Neural cell (in vitro differentiated cells): Measurements from ENCODE around the gene CD84. TPM values are rescaled to one million over a fixed set of nuclear protein-coding genes. Genes with fewer than 3 reads are reported as not detected.

ENCODE experiments used
- H2AFZ ChIP-seq: fragments of 200-600, 300-800 bp; sonication (generic), shearing (Covaris generic); 2 replicates; pipeline ENCODE4 v1.6.0; 2014; ENCODE audit warnings: low read depth, mild to moderate bottlenecking, antibody characterized with exemption, low read length, moderate library complexity
- H3F3A ChIP-seq: fragments of 200-600 bp; shearing (Covaris generic); 2 replicates; pipeline ENCODE4 v1.6.1; 2016; ENCODE audit warnings: mild to moderate bottlenecking, moderate library complexity, mixed read lengths, antibody characterized with exemption, low read length; ENCODE audit not compliant: insufficient read depth, poor library complexity, severe bottlenecking
- H3K27ac ChIP-seq: fragments of 200-600, 300-800 bp; sonication (generic), shearing (Covaris generic); 2 replicates; pipeline ENCODE4 v1.5.1; 2014; ENCODE audit warnings: mild to moderate bottlenecking, low read length, moderate library complexity
- H3K27me3 ChIP-seq: fragments of 300-800, 200-600 bp; sonication (generic), shearing (Covaris generic); 2 replicates; pipeline ENCODE4 v1.6.0; 2014; ENCODE audit warnings: mild to moderate bottlenecking, low read depth, low read length, moderate library complexity; ENCODE audit not compliant: insufficient read depth
- H3K36me3 ChIP-seq: fragments of 300-800, 200-600 bp; sonication (generic), shearing (Covaris generic); 2 replicates; pipeline ENCODE4 v1.5.1; 2014; ENCODE audit warnings: mild to moderate bottlenecking, antibody characterized with exemption, low read length, moderate library complexity; ENCODE audit not compliant: insufficient read depth
- H3K4me2 ChIP-seq: fragments of 300-800, 200-600 bp; sonication (generic), shearing (Covaris generic); 2 replicates; pipeline ENCODE4 v1.6.0; 2014; ENCODE audit warnings: mild to moderate bottlenecking, low read length
- H3K4me3 ChIP-seq: fragments of 300-800, 200-600 bp; sonication (generic), shearing (Covaris generic); 2 replicates; pipeline ENCODE4 v1.5.1; 2014; ENCODE audit warnings: mild to moderate bottlenecking, low read length, moderate library complexity
- H3K79me2 ChIP-seq: fragments of 200-600 bp; shearing (Covaris generic); replicated peaks from 2 replicates; pipeline ENCODE4 v1.6.0; 2014; ENCODE audit warnings: mild to moderate bottlenecking, low read length, moderate library complexity; ENCODE audit not compliant: insufficient read depth
- H3K9ac ChIP-seq: fragments of 300-800, 200-600 bp; sonication (generic), shearing (Covaris generic); 2 replicates; pipeline ENCODE4 v1.6.1; 2016; ENCODE audit warnings: mild to moderate bottlenecking, low read length, mixed read lengths
- H3K9me2 ChIP-seq: fragments of 200-600 bp; shearing (Covaris generic); 2 replicates; pipeline ENCODE4 v1.6.1; 2016; ENCODE audit warnings: mild to moderate bottlenecking, low read length, mixed read lengths; ENCODE audit not compliant: insufficient read depth
- H3K9me3 ChIP-seq: fragments of 200-600, 300-800 bp; sonication (generic), shearing (Covaris generic); 2 replicates; pipeline ENCODE4 v1.6.1; 2016; ENCODE audit warnings: mild to moderate bottlenecking, mixed run types, low read length, moderate library complexity, mixed read lengths
- H4K20me1 ChIP-seq: fragments of 200-600 bp; shearing (Covaris generic); 2 replicates; pipeline ENCODE4 v1.6.1; 2016; ENCODE audit warnings: mild to moderate bottlenecking, mixed run types; ENCODE audit not compliant: insufficient read depth
- EP300 ChIP-seq: fragments of 450-650 bp; conservative IDR thresholded peaks from 2 replicates; pipeline ENCODE4 v1.6.1; 2014; ENCODE audit warnings: antibody characterized with exemption, mild to moderate bottlenecking, moderate library complexity; ENCODE audit not compliant: poor library complexity, severe bottlenecking
- EZH2 ChIP-seq: fragments of 200-600, 300-800 bp; shearing (Covaris generic), sonication (generic); IDR thresholded peaks from 2 replicates; pipeline ENCODE4 v1.6.1; 2014; ENCODE audit warnings: antibody characterized with exemption, low read length, borderline replicate concordance, mild to moderate bottlenecking; ENCODE audit not compliant: insufficient read depth, poor library complexity, severe bottlenecking
- MXI1 ChIP-seq: fragments of 450-650 bp; conservative IDR thresholded peaks from 2 replicates; pipeline ENCODE4 v1.6.1; 2014; ENCODE audit warnings: antibody characterized with exemption, mild to moderate bottlenecking; ENCODE audit not compliant: poor library complexity, severe bottlenecking
- POLR2AphosphoS5 ChIP-seq: IDR thresholded peaks from 2 replicates; pipeline ENCODE4 v1.6.1; 2012
- RAD21 ChIP-seq: fragments of 450-650 bp; conservative IDR thresholded peaks from 2 replicates; pipeline ENCODE4 v1.6.1; 2014; ENCODE audit warnings: antibody characterized with exemption, mild to moderate bottlenecking, moderate library complexity
- REST ChIP-seq: IDR thresholded peaks from 2 replicates; pipeline ENCODE4 v1.6.1; 2012; ENCODE audit warnings: borderline replicate concordance
- SMC3 ChIP-seq: fragments of 450-650 bp; conservative IDR thresholded peaks from 2 replicates; pipeline ENCODE4 v1.6.1; 2014; ENCODE audit warnings: antibody characterized with exemption, mild to moderate bottlenecking, moderate library complexity; ENCODE audit not compliant: poor library complexity
- TAF1 ChIP-seq: IDR thresholded peaks from 2 replicates; pipeline ENCODE4 v1.6.1; 2012; ENCODE audit warnings: low read depth
- polyA plus RNA-seq: library from polyadenylated mRNA; depleted of rRNA; stranded (reverse); fragments of >200 nt; gene quantifications from 2 replicates; pipeline ENCODE4 v1.2.3, GENCODE V29; 2014
- TF ChIP-seq, protein P1 (sequence below): fragments of 450-650 bp; IDR thresholded peaks from 2 replicates; pipeline ENCODE4 v1.5.1; 2014; ENCODE audit warnings: antibody characterized with exemption, mild to moderate bottlenecking, moderate library complexity; ENCODE audit not compliant: poor library complexity, severe bottlenecking

CD84 gene
- polyA plus RNA-seq, 1 donor from 2014 or later = not detected

- Histone ChIP-seq H3F3A (no peaks in the 10 kb centered on the region), H3K9me2 (no peaks in the 10 kb centered on the region), H4K20me1 (no peaks in the 10 kb centered on the region), H3K4me2 (no peak overlapping the region), H3K4me3 (no peak overlapping the region), H3K36me3 (no peaks in the 10 kb centered on the region), H2AFZ (no peak overlapping the region), H3K9ac (no peak overlapping the region), H3K9me3 (no peaks in the 10 kb centered on the region), H3K27ac (no peak overlapping the region), H3K79me2 (no peaks in the 10 kb centered on the region), H3K27me3 (no peaks in the 10 kb centered on the region)
- TF ChIP-seq POLR2AphosphoS5 (no peak), MXI1 (no peak), EZH2 (no peak), RAD21 (no peak), REST (no peak), EP300 (no peak), SMC3 (no peak), TAF1 (no peak)
- TF ChIP-seq, protein P1, sequence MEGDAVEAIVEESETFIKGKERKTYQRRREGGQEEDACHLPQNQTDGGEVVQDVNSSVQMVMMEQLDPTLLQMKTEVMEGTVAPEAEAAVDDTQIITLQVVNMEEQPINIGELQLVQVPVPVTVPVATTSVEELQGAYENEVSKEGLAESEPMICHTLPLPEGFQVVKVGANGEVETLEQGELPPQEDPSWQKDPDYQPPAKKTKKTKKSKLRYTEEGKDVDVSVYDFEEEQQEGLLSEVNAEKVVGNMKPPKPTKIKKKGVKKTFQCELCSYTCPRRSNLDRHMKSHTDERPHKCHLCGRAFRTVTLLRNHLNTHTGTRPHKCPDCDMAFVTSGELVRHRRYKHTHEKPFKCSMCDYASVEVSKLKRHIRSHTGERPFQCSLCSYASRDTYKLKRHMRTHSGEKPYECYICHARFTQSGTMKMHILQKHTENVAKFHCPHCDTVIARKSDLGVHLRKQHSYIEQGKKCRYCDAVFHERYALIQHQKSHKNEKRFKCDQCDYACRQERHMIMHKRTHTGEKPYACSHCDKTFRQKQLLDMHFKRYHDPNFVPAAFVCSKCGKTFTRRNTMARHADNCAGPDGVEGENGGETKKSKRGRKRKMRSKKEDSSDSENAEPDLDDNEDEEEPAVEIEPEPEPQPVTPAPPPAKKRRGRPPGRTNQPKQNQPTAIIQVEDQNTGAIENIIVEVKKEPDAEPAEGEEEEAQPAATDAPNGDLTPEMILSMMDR = no peak
Measured at GRCh38 chr1:160491981-160492380, 87.3 kb downstream of the CD84 start.

Other genes starting within 250 kb of the CD84 start
- 75.0 and 75.6 TPM in 2 replicates for gene COPA, start 236.2 kb downstream of the CD84 start, polyA plus RNA-seq
- 21.0 and 26.8 TPM in 2 replicates for gene NCSTN, start 236.1 kb downstream of the CD84 start, polyA plus RNA-seq
- gene NHLH1, start 212.4 kb downstream of the CD84 start, polyA plus RNA-seq = 0.11 and 0.90 TPM in 2 replicates
- gene VANGL2, start 178.9 kb downstream of the CD84 start, polyA plus RNA-seq = 22.6 and 34.0 TPM in 2 replicates
- not detected in 2 replicates for gene SLAMF6, start 56.2 kb downstream of the CD84 start, polyA plus RNA-seq
- not detected in 2 replicates for gene SLAMF1, start 67.5 kb upstream of the CD84 start, polyA plus RNA-seq
- gene CD48, start 132.3 kb upstream of the CD84 start, polyA plus RNA-seq = not detected in 2 replicates
- not detected in 2 replicates for gene SLAMF7, start 159.8 kb upstream of the CD84 start, polyA plus RNA-seq
- gene LY9, start 216.7 kb upstream of the CD84 start, polyA plus RNA-seq = not detected in 2 replicates